H1 (cell line): Measurements from ENCODE around the gene KIAA1328. TPM values are rescaled to one million over a fixed set of nuclear protein-coding genes. Genes with fewer than 3 reads are reported as not detected.

ENCODE experiments used
- polyA plus RNA-seq, 7 experiments: library from polyadenylated mRNA; depleted of rRNA in 3 of 7; stranded (reverse) in 5 of 7; unstranded in 2 of 7; fragments of >200 nt in 5 of 7; fragments of 200-250 nt in 2 of 7; gene quantifications; 1 replicate in 5 of 7; 2 replicates in 1 of 7; 4 replicates in 1 of 7; pipeline versions ENCODE4 v1.2.1 to v1.2.3, GENCODE V29; 2011 to 2013; ENCODE audit warnings: missing spikeins in 2 of 7, mixed read lengths in 2 of 7
- total RNA-seq: library from RNA; stranded (reverse); fragmentation: NEBNext Ultra II Directional; extraction: Animal tissue kit (Norgen Biotek cat#: 25700); gene quantifications from 2 replicates; pipeline ENCODE4 v1.2.1, GENCODE V29; 2021
- TF ChIP-seq, protein P1 (sequence below), 3 experiments: IDR thresholded peaks; 1 replicate in 2 of 3; 2 replicates in 1 of 3; pipeline versions ENCODE4 v1.5.1 to v1.6.1; 2011; ENCODE audit warnings: low read length in 3 of 3, mild to moderate bottlenecking in 3 of 3, inconsistent platforms in 2 of 3, low read depth in 1 of 3, moderate library complexity in 1 of 3; ENCODE audit not compliant: insufficient read depth in 1 of 3; ENCODE audit errors: control extremely low read depth in 1 of 3

Gene KIAA1328
- total and polyA plus RNA-seq, 2 of the 8 experiments (the other 6 are each of a cell fraction or from before 2014, with no cell fraction given) = 2.6 to 5.7 TPM

DNA sequence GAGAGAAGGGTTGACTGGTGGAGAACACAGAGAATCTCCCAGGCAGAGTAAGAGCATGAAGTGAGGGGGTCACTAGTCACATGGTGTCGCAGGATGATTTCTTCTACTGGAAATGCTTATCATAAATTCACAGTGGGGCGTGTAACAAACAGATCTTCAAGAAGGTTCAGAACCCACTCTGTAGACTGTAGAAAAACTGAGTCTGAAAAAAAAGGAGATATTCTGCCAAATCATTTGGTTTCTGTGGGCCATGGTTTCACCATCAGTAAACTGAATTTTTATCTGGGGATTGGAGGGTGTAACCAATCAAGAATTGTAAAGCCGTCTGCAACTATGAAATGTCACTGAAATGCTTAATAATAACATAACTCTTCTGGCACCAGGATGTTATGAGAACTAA lies 15.1 kb upstream of the KIAA1328 start (continued):
- TF ChIP-seq, protein P1, sequence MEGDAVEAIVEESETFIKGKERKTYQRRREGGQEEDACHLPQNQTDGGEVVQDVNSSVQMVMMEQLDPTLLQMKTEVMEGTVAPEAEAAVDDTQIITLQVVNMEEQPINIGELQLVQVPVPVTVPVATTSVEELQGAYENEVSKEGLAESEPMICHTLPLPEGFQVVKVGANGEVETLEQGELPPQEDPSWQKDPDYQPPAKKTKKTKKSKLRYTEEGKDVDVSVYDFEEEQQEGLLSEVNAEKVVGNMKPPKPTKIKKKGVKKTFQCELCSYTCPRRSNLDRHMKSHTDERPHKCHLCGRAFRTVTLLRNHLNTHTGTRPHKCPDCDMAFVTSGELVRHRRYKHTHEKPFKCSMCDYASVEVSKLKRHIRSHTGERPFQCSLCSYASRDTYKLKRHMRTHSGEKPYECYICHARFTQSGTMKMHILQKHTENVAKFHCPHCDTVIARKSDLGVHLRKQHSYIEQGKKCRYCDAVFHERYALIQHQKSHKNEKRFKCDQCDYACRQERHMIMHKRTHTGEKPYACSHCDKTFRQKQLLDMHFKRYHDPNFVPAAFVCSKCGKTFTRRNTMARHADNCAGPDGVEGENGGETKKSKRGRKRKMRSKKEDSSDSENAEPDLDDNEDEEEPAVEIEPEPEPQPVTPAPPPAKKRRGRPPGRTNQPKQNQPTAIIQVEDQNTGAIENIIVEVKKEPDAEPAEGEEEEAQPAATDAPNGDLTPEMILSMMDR (IDR thresholded peaks at IDR 0.05; ENCODE audit: control extremely low read depth in 1 of 3, insufficient read depth in 1 of 3, low read depth in 1 of 3, low read length in 3 of 3) = no peak
